Non-pigmented ciliary epithelial cell (primary cell): ENCODE results near the gene GSTA1.
"Not testable (repeated sequence)": the region's sequence is repeated elsewhere in the genome, so short reads cannot be mapped to it uniquely, and the experiment has no call there.

Source experiments
- DNase-seq: peaks from one replicate; pipeline ENCODE4 v3.0.0-alpha.2; 2010; ENCODE audit warnings: low read depth

The GSTA1 gene

GRCh38 chr6:52808660-52809059 lies 5.0 kb upstream of the GSTA1 start:
- DNase-seq = no peak

- DNase-seq = no peak
These were observed 810 bp downstream of the GSTA1 start for GRCh38 chr6:52802806-52803205.

- no peak for DNase-seq
These were observed 2.3 kb downstream of the GSTA1 start for GRCh38 chr6:52801188-52801841.

- DNase-seq = not testable (repeated sequence)
These were observed 4.3 kb downstream of the GSTA1 start for GRCh38 chr6:52799272-52799671.

- DNase-seq = not testable (repeated sequence)
These were observed 9.2 kb downstream of the GSTA1 start for GRCh38 chr6:52794366-52794765.

- no peak for DNase-seq
These were observed 12.8 kb downstream of the GSTA1 start for GRCh38 chr6:52790861-52791260.

GRCh38 chr6:52789658-52790057 lies 14.0 kb downstream of the GSTA1 start:
- not testable (repeated sequence) for DNase-seq

GRCh38 chr6:52788478-52788877 lies 15.1 kb downstream of the GSTA1 start:
- no peak for DNase-seq

- no peak for DNase-seq
These were observed 15.7 kb downstream of the GSTA1 start for GRCh38 chr6:52787917-52788316.

- no peak for DNase-seq
These were observed 17.2 kb downstream of the GSTA1 start for GRCh38 chr6:52786249-52786956.

- DNase-seq = not testable (repeated sequence)
These were observed 20.8 kb downstream of the GSTA1 start for GRCh38 chr6:52782696-52783274.

- not testable (repeated sequence) for DNase-seq
These were observed 21.4 kb downstream of the GSTA1 start for GRCh38 chr6:52782209-52782608.

GRCh38 chr6:52779237-52779636 lies 24.4 kb downstream of the GSTA1 start:
- no peak for DNase-seq

GRCh38 chr6:52776711-52777351 lies 26.8 kb downstream of the GSTA1 start:
- not testable (repeated sequence) for DNase-seq

- not testable (repeated sequence) for DNase-seq
These were observed 34.2 kb downstream of the GSTA1 start for GRCh38 chr6:52769399-52769798.

GRCh38 chr6:52767658-52768057 lies 36.0 kb downstream of the GSTA1 start:
- DNase-seq = not testable (repeated sequence)

GRCh38 chr6:52763322-52763916 lies 40.2 kb downstream of the GSTA1 start, which contains the start of gene GSTA2:
Gene GSTA2, minus strand, starts transcription at chr6:52763475. Its CDS starts 5,528 bp downstream, at chr6:52757947.
- not testable (repeated sequence) for DNase-seq

- not testable (repeated sequence) for DNase-seq
These were observed 41.7 kb downstream of the GSTA1 start for GRCh38 chr6:52761673-52762491.

- DNase-seq = no peak
These were observed 43.4 kb downstream of the GSTA1 start for GRCh38 chr6:52760105-52760765.

GRCh38 chr6:52759085-52759484 lies 44.5 kb downstream of the GSTA1 start:
- DNase-seq = no peak
